ENCODE data around the gene MTHFD1L. TPM values are rescaled to one million over a fixed set of nuclear protein-coding genes. Genes with fewer than 3 reads are reported as not detected.

The MTHFD1L gene
- polyA plus RNA-seq, 2 of the 4 experiments (the other 2 are of a cell fraction): 27.2 to 63.2 TPM

DNA sequence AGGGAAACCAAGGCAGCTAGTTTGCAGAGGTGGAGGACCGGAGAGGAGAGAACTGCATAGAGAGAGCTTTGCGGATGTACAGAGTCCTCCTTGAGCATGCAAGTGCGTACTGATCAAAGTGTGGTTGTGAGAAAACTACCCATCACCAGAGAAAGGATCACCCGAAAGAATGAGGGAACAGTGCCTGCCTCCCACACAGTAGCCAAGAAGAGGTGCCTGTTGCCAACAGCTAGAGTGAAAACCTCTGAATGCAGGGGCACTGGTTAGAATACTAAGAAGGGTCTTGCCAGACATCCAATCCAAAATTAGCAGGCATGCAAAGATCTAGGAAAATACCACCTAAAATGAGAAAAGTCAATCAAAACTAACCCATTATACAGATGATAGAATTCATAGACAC, 207.6 kb downstream of the MTHFD1L start (continued):
- TF ChIP-seq POLR2AphosphoS2 (conservative IDR thresholded peaks at IDR 0.05; ENCODE audit: low read length) (no peak), EHF (CRISPR knock-in tag; IDR thresholded peaks at IDR 0.05) (no peak), MAFK (IDR thresholded peaks at IDR 0.05; ENCODE audit: partially characterized antibody) (no peak)
- TF ChIP-seq, protein P1, sequence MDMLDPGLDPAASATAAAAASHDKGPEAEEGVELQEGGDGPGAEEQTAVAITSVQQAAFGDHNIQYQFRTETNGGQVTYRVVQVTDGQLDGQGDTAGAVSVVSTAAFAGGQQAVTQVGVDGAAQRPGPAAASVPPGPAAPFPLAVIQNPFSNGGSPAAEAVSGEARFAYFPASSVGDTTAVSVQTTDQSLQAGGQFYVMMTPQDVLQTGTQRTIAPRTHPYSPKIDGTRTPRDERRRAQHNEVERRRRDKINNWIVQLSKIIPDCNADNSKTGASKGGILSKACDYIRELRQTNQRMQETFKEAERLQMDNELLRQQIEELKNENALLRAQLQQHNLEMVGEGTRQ (IDR thresholded peaks at IDR 0.05): no peak

DNA sequence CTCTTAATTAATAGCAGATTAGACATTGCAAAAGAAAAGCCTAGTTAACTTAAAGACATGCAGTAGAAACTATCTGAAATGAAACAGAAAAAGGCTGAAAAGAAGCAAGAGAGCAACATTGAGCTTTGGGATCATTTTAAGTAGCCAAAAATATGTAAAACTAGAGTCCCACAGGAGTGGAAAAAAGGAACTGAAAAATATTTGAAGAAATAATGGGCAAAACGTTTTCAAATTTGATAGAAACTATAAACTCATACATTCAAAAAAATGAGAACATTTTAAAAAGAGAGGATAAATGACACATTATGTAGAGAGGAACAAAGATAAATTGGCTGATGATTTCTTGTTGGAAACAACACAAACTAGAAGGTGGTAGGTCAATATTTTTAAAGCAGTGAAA, 208.2 kb downstream of the MTHFD1L start:
- no peak for TF ChIP-seq KDM5A (IDR thresholded peaks at IDR 0.05)
- no peak for TF ChIP-seq RFX5 (IDR thresholded peaks at IDR 0.05)
- TF ChIP-seq SMC3 (IDR thresholded peaks at IDR 0.05): no peak
- Histone ChIP-seq H3K27ac (no peak overlapping the region), H3K4me3 (no peak overlapping the region), H3K4me1 (peaks cover 33% of the 10 kb centered on the region), H3K4me2 (no peak overlapping the region), H3K9me3 (peaks cover 12% of the 10 kb centered on the region; the same call in 2 of the 3 replicates)
- ATAC-seq (no peak), DNase-seq (ENCODE audit: low read depth in 1 of 2, low spot score in 1 of 2) (no peak), FAIRE-seq (no peak)
- ChIA-PET CTCF (interaction anchor here (7.5 kb wide), 1 partner anchor 251 kb away, joined by 43 read pairs; no protein-coding TSS in a partner anchor), POLR2A (no interaction called here)
- WGBS (ENCODE audit: missing lambda C conversion rate): 18% methylated on average over 1 of the region's 1 CpG

DNA sequence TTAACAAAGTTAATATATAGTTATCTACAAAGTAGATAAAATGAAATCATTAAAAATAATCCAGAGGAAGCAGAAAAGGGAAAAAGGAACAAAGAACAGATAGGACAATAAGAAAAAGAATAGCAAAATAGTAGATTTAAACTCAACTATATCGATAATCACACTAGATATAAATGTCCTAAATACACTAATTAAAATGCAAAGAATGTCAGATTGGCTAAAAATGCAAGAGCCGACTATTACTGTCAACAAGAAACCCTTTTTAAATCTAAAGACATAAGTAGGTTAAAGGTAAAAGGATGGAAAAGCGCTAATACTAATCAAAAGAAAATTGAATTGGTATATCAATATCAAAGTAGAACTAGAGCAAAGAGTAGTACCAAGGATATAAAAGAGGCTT, 209.5 kb downstream of the MTHFD1L start:
- Histone ChIP-seq H3K4me3 (no peak overlapping the region), H3K4me2 (no peak overlapping the region), H3K27ac (no peak overlapping the region), H3K4me1 (peaks cover 20% of the 10 kb centered on the region), H3K9me3 (peaks cover 12% of the 10 kb centered on the region; the same call in 2 of the 3 replicates)
- FAIRE-seq (no peak), ATAC-seq (no peak), DNase-seq (ENCODE audit: low read depth in 1 of 2, low spot score in 1 of 2) (no peak)
- ChIA-PET CTCF (no interaction called here), POLR2A (no interaction called here)
- TF ChIP-seq HOXB13 (CRISPR knock-in tag; IDR thresholded peaks at IDR 0.05; ENCODE audit: low read depth): no peak
- WGBS (ENCODE audit: missing lambda C conversion rate): 94% methylated on average over 3 of the region's 3 CpGs

DNA sequence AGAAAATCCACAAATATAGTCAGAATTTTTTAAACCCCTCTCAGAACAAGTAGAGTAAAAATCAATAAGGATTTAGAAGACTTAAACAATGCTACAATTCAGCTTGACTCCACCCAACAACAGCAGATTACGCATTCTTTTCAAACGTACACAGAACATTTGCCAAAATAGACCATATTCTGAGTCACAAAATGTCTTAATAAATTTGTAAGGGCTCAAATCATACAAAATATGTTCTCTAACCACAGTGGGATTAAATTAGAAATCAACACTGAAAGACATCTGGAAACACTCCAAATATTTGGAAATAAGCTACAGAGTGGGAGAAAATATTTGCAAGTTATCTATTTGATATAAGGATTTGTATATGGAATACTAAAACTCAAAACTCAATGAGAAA, 210.0 kb downstream of the MTHFD1L start:
- no peak for FAIRE-seq
- CTCF ChIA-PET: no interaction called here
- no peak for DNase-seq (ENCODE audit: low read depth in 1 of 2, low spot score in 1 of 2)
- POLR2A ChIA-PET: no interaction called here
- no peak for ATAC-seq
- H3K4me3 ChIP-seq: no peak overlapping the region
- peaks cover 12% of the 10 kb centered on the region; the same call in 2 of the 3 replicates for H3K9me3 ChIP-seq
- H3K4me2 ChIP-seq: no peak overlapping the region
- H3K27ac ChIP-seq: no peak overlapping the region
- 93% methylated on average over 2 of the region's 2 CpGs for WGBS (ENCODE audit: missing lambda C conversion rate)
- TF ChIP-seq HDAC2 (IDR thresholded peaks at IDR 0.05) (no peak), PHF8 (IDR thresholded peaks at IDR 0.05; ENCODE audit: borderline replicate concordance, low read depth) (no peak), CHD2 (IDR thresholded peaks at IDR 0.05; ENCODE audit: low read length, partially characterized antibody) (no peak), RFX5 (IDR thresholded peaks at IDR 0.05) (no peak), ZNF302 (CRISPR knock-in tag; IDR thresholded peaks at IDR 0.05) (no peak)
- TF ChIP-seq, protein P2, sequence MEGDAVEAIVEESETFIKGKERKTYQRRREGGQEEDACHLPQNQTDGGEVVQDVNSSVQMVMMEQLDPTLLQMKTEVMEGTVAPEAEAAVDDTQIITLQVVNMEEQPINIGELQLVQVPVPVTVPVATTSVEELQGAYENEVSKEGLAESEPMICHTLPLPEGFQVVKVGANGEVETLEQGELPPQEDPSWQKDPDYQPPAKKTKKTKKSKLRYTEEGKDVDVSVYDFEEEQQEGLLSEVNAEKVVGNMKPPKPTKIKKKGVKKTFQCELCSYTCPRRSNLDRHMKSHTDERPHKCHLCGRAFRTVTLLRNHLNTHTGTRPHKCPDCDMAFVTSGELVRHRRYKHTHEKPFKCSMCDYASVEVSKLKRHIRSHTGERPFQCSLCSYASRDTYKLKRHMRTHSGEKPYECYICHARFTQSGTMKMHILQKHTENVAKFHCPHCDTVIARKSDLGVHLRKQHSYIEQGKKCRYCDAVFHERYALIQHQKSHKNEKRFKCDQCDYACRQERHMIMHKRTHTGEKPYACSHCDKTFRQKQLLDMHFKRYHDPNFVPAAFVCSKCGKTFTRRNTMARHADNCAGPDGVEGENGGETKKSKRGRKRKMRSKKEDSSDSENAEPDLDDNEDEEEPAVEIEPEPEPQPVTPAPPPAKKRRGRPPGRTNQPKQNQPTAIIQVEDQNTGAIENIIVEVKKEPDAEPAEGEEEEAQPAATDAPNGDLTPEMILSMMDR (IDR thresholded peaks at IDR 0.05): no peak
- TF ChIP-seq, protein P1 (IDR thresholded peaks at IDR 0.05): no peak
- H3K4me1 ChIP-seq: peaks cover 15% of the 10 kb centered on the region

DNA sequence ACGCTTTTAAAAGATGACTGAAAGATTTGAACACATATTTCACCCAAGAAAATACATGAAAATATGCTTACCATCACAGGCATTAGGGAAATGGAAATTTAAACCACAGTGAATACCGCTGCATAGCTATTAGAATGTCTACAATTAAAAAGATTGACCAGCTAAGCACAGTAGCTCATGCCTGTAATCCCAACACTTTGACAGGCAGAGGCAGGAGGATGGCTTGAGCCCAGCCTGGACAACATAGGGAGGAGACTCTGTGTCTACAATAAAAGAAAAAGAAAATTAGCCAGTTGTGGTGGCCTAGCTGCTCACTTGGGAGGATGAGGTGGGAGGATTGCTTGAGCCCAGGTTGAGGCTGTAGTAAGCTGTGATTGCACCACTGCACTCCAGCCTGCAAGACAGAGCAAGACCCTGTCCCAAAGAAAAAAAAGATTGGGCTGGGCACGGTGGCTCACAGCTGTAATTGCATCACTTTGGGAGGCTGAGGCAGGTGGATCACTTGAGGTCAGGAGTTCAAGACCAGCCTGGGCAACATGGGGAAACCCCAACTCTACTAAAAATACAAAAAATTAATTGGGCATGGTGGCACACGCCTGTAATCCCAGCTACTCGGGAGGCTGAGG, 210.5 kb downstream of the MTHFD1L start:
- Histone ChIP-seq H3K4me3 (no peak overlapping the region), H3K4me1 (peaks cover 13% of the 10 kb centered on the region), H3K27ac (no peak overlapping the region), H3K4me2 (no peak overlapping the region), H3K9me3 (peaks cover 12% of the 10 kb centered on the region; the same call in 2 of the 3 replicates)
- WGBS (ENCODE audit: missing lambda C conversion rate): 95% methylated on average over 5 of the region's 5 CpGs
- DNase-seq (ENCODE audit: low read depth in 1 of 2, low spot score in 1 of 2): no peak
- ChIA-PET POLR2A (no interaction called here), CTCF (no interaction called here)
- FAIRE-seq: no peak
- no peak for TF ChIP-seq RARB (CRISPR knock-in tag; IDR thresholded peaks at IDR 0.05)
- TF ChIP-seq JUN (IDR thresholded peaks at IDR 0.05): no peak
- TF ChIP-seq, protein P3, sequence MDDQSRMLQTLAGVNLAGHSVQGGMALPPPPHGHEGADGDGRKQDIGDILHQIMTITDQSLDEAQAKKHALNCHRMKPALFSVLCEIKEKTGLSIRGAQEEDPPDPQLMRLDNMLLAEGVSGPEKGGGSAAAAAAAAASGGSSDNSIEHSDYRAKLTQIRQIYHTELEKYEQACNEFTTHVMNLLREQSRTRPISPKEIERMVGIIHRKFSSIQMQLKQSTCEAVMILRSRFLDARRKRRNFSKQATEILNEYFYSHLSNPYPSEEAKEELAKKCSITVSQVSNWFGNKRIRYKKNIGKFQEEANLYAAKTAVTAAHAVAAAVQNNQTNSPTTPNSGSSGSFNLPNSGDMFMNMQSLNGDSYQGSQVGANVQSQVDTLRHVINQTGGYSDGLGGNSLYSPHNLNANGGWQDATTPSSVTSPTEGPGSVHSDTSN (IDR thresholded peaks at IDR 0.05): no peak
- TF ChIP-seq CBX2 (IDR thresholded peaks at IDR 0.05; ENCODE audit: borderline replicate concordance, low read depth): no peak
- no peak for TF ChIP-seq PHF8 (IDR thresholded peaks at IDR 0.05; ENCODE audit: borderline replicate concordance, low read depth)
- TF ChIP-seq CBX8 (IDR thresholded peaks at IDR 0.05): no peak
- ATAC-seq: no peak
